Measurements from ENCODE around the gene GTF3C2. TPM values are rescaled to one million over a fixed set of nuclear protein-coding genes. Genes with fewer than 3 reads are reported as not detected.

The GTF3C2 gene
- total and polyA plus RNA-seq, 9 of the 15 experiments (the other 6 are each of a cell fraction or from before 2014, with no cell fraction given), result 35.5 to 96.8 (median 53.0) TPM

GRCh38 chr2:27380626-27381545 lies 24.3 kb upstream of the GTF3C2 start, which contains the start of gene ZNF513 (continued):
- TF ChIP-seq RERE (CRISPR knock-in tag; IDR thresholded peaks at IDR 0.05; ENCODE audit: borderline replicate concordance) (0 out of 2 replicates have a peak, but pooled peaks have one; percentile 50), JUN (IDR thresholded peaks at IDR 0.05; ENCODE audit: borderline replicate concordance, low read depth, low read length) (no peak), JUN (CRISPR knock-in tag; IDR thresholded peaks at IDR 0.05; ENCODE audit: borderline replicate concordance) (no peak), E2F3 (CRISPR knock-in tag; IDR thresholded peaks at IDR 0.05) (0 out of 2 replicates have a peak, but pooled peaks have one; percentile 51), DPF2 (IDR thresholded peaks at IDR 0.05) (peak; percentile 58), TCFL5 (CRISPR knock-in tag; conservative IDR thresholded peaks at IDR 0.05) (no peak), ZNF398 (CRISPR knock-in tag; IDR thresholded peaks at IDR 0.05) (no peak), GABPB1 (CRISPR knock-in tag; IDR thresholded peaks at IDR 0.05) (peak; percentile 95), EP300 (IDR thresholded peaks at IDR 0.05; ENCODE audit: low read length) (0 out of 2 replicates have a peak, but pooled peaks have one; percentile 5), THRA (IDR thresholded peaks at IDR 0.05) (no peak), ZFP36 (IDR thresholded peaks at IDR 0.05; ENCODE audit: low read depth, low read length, partially characterized antibody) (no peak), ZNF431 (CRISPR knock-in tag; IDR thresholded peaks at IDR 0.05) (0 out of 2 replicates have a peak, but pooled peaks have one; percentile 46), SAFB (IDR thresholded peaks at IDR 0.05; ENCODE audit: borderline replicate concordance, low read depth, low read length) (peak; percentile 70; the same call in 1 of the 2 replicates), ZNF561 (CRISPR knock-in tag; conservative IDR thresholded peaks at IDR 0.05) (no peak), PCBP2 (IDR thresholded peaks at IDR 0.05; ENCODE audit: low read depth, low read length, poor library complexity, severe bottlenecking) (no peak), IFI16 (CRISPR knock-in tag; IDR thresholded peaks at IDR 0.05) (no peak), MED1 (CRISPR knock-in tag; IDR thresholded peaks at IDR 0.05; ENCODE audit: borderline replicate concordance) (no peak), PURB (CRISPR knock-in tag; IDR thresholded peaks at IDR 0.05; ENCODE audit: low read depth) (no peak), SMARCA5 (IDR thresholded peaks at IDR 0.05) (no peak)
